NAMALWA (cell line): ENCODE results near the gene LAMTOR4.
A peak's percentile ranks its signal among the peaks of the same experiment; 100 is the strongest.
"Not testable (repeated sequence)": the region's sequence is repeated elsewhere in the genome, so short reads cannot be mapped to it uniquely, and the experiment has no call there.

Source experiments
- DNase-seq: peaks from one replicate; pipeline ENCODE4 v3.0.0-alpha.2; 2015; ENCODE audit warnings: low spot score

LAMTOR4 gene

DNA sequence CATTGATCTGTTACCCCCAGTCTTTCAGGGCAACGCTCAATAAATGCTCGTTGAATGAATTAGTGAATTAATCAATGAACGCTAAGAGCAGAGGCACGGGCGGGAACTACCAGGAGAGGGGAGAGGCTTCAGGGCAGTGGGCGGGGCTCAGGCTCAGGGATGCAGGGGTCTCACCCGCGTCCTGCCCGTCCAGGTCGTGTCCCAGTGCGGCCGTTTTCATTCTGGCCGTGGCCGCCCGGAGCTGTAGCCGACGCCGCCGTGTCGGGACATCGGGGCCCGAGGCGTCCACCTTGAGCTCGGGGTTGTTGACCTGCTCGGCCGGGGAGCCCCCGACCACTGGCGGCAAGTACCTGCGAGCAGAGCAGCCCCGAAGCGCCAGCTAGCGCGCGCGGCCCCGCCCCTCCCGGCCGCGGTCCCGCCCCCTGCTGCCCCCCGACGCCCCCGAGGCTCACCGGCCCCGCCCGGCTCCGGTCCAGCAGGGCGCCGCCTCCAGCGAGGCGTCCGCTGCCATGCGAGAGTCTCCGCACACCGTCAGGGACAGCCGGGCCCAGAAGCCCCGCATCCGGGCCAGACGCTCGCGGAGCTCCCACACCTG is 22.5 kb downstream of the LAMTOR4 start:
- DNase-seq: no peak

- DNase-seq: no peak
Measured at GRCh38 chr7:100171840-100172239, 23.1 kb downstream of the LAMTOR4 start.

DNA sequence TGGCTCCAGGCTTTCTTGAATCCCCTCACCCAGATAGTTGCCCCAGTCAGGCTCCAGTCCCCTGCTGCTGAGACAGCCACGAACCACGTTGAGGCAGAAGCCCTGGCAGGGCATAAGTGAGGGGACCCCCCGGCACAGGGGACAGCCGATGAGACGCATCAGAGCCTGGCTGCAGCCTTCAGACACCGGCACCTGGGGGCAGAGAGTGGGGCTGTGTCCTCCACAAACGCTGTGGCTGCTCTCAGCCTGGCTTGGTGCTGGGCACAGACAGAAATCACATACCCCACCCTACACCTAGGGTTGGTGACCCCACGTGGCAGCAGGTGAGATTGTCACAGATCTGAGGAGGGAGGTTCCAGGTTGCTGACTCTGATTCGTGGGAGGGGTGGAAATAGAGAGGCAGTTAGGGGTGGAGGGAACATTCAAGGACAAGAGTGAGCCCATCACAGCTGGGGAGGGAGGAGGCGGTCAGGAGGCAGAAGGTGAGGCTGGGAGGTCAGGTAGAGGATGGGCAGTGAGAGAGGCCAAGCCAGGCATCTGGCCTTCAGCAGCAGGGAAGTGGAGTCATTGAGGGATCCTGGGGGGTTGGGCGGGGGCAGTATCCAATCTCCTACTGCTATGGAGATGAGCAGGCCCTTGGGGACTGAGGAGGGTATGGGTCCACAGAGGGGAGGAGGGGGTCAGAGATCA is 25.2 kb downstream of the LAMTOR4 start:
- no peak for DNase-seq

DNA sequence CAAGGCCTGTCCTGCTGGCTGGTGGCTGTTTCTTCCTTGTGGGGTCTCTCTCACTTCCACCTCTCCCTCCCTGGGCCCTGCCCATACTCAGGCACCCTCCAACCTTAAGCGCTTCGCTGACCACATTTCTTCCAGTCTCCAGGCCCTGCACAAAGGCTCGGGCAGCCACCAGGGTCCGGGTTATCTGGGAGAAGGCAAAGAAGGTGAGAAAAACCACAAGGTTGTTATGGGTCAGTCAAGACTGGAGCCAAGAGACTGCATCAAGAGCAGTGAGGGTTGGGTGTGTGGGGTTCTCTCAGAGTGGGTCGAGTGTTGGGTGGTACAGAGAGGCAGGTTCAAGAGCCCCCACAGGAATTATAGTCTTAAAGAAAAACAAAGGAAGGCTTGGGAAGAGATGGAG is 25.9 kb downstream of the LAMTOR4 start:
- no peak for DNase-seq

- DNase-seq: no peak
Measured at GRCh38 chr7:100175296-100175935, 26.7 kb downstream of the LAMTOR4 start.

- DNase-seq: no peak
Measured at GRCh38 chr7:100176096-100177044, 27.7 kb downstream of the LAMTOR4 start.

DNA sequence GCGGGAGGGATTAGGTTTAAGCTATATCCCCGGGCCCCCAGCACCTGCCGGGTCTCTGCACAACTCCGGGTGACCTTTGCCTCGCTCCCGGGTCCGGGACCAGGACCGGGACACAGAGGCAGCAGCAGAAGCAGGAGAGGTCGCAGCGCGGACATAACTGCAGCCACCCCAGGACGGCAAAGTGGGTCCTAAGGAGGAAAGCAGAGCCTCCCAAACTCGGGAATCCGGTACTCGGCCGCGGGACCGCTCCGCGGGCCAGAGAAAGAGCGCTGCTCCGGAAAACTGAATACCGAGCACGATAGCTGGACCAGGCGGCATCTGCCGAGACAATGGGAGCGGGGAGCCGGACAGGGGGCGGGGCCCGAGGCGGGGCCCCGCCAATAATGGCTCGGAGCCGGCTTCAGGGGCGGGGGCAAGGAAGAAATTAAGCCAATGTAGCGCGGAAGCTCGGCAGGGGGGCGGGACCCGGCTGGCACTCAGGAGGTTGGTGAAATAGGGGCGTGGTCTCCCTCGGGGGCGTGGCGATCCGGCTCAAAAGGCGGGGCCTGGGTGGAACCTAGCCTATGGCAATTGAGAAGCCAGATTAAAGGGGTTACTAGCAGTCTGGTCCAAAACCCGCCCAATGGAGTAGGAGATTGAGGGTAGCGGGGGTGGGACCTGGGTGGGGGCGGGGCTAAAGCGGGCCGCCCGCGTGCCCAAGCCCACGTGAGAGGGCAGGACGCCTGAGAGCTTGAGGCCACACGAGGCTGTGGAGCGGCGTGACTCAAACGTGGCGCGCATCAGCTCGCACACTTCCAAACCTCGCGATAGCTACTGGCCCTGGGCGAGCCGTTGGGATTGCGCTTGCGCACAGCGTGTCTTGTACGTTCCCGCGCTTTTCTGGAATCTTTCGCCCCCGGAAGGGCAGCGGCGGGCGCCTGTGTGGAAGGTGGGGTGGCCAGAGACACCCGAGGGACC is 28.6 kb downstream of the LAMTOR4 start, which contains the start of the genes GPC2 and STAG3:
GPC2 (minus strand) TSS at position 337 of the 957 bp plus-strand sequence; CDS start at position 155, 182 bp downstream.
STAG3 (plus strand) TSS at position 874 of the 957 bp plus-strand sequence. CDS start 2,639 bp downstream, outside the sequence.
- DNase-seq: peak; percentile 100

GRCh38 chr7:100180084-100180483 is 31.4 kb downstream of the LAMTOR4 start:
- not testable (repeated sequence) for DNase-seq

DNA sequence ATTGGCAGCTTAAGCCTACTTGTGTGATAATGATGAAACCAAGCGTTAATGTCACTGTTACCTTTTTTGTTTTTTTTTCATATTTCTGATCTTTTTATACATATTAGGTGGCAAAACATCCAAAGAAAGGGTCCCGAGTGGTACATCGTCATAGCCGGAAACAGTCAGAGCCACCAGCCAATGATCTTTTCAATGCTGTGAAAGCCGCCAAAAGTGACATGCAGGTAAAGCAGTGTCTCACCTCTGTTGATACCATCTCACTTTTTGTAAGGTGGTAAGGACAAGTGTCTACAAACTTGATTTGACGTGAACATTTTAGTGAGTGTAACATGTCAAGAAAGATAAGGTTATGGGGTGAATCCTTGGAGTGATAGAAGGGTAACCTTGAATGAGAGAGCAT is 33.9 kb downstream of the LAMTOR4 start:
- not testable (repeated sequence) for DNase-seq

GRCh38 chr7:100183090-100183489 is 34.4 kb downstream of the LAMTOR4 start:
- DNase-seq: not testable (repeated sequence)

DNA sequence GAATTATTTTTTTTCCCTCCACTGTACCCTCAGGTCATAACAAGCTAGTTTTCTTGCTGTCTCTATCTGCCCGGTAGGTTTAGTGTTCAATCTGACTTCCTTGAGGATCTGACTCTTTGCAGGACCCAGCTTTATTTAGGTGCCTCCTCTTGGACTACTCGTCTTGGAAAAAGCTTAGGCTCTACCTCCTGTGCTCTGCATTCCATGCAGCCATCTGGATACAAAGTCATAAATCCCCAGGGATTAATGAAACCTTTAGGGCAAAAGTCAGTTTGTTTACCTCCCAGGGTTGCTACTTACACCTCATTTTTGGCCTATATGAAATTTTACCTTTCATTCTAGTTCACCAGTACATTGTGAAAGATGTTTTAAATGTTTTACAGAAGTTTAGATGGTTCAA is 37.0 kb downstream of the LAMTOR4 start:
- DNase-seq: no peak

DNA sequence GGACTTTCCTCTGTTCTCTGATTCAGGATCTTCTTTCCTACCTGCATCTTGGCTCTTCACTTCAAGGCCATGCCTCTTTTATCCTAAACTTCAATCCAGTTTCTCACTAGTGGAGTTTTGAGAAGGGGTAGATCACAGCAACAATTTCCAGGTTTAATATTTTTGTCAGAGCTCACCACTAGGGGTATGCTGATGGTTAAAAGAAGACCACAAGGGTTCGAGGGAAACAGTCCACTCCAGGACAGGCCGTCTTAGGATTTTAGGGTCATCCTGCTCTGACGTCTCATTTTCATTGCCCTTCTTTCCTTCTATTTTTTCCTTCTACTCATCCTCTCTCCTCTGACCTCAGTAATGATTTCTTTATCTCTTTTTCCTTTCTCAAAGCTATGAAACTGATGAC is 40.3 kb downstream of the LAMTOR4 start:
- peak; percentile 50 for DNase-seq

GRCh38 chr7:100190048-100190711 is 41.5 kb downstream of the LAMTOR4 start:
- peak; percentile 91 for DNase-seq

DNA sequence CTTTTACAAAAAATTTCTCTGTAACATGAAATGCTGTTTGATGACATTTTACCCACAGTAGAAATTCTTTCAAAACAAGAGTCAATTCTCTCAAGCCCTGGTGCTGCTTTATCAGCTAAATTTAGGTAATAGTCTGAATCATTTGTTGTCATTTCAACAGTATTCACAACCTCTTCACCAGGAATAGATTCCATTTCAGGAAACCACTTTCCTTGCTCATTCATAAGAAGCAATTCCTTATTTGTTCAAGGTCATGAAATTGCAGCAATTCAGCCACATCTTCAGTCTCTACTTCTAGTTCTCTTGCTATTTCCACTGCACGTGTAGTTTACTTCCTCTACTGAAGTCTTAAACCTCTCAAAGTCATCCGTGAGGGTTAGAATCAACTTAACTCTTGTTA is 43.1 kb downstream of the LAMTOR4 start:
- peak; percentile 74 for DNase-seq

DNA sequence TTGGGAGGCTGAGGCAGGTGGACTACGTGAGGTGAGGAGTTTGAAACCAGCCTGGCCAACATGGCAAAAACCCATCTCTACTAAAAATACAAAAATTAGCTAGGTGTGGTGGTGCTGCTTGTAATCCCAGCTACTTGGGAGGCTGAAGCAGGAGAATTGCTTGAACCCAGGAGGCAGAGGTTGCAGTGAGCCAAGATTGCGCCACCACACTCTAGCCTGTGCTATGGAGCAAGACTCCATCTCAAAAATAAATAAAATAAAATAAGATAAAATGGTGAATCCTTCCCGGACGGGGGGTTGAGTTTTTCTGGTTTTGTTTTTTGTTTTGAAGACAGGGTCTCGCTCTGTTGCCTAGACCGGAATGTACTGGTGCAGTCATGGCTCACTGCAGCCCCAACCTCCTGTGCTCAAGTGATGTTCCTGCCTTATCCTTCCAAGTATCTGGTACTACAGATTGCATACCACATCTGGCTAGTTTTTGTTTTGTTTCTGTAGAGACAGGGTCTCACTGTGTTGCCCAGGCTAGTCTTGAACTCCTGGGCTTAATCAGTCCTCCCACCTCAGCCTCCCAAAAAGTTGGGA is 43.7 kb downstream of the LAMTOR4 start:
- peak; percentile 89 for DNase-seq

- peak; percentile 68 for DNase-seq
Measured at GRCh38 chr7:100192969-100193368, 44.3 kb downstream of the LAMTOR4 start.

- DNase-seq: no peak
Measured at GRCh38 chr7:100195222-100195621, 46.5 kb downstream of the LAMTOR4 start.

DNA sequence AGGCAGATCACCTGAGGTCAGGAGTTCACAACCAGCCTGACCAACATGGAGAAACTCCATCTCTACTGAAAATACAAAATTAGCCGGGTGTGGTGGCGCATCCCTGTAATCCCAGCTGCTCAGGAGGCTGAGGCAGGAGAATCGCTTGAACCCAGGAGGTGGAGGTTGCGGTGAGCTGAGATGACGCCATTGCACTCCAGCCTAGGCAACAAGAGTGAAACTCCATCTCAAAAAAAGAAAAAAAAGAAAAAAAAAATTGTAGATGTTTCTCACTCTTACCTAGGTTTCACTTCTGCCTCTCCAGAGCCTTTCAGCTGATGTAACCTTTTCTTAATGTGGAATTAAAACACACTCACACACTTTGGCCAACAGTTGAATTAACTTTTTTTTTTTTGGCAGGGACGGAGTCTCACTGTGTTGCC is 47.2 kb downstream of the LAMTOR4 start:
- DNase-seq: peak; percentile 72

DNA sequence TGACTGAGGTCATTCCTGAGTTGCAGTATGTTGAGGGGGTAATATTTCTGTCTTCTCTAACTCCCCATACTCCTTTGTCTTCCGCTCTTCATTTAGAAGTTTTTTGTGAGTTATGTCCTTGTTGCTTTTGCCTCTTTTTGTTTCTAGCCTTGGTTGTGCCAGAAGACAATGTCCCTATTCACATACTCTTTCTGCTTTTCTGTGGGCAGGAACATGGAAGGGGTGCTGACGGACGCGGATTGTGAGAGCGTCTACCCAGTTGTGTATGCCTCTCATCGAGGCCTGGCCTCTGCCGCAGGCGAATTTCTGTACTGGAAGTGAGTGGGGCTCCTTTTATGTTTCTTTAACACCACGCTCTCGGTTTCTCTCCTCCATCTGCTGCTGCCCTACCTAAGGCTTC is 49.5 kb downstream of the LAMTOR4 start:
- no peak for DNase-seq

DNA sequence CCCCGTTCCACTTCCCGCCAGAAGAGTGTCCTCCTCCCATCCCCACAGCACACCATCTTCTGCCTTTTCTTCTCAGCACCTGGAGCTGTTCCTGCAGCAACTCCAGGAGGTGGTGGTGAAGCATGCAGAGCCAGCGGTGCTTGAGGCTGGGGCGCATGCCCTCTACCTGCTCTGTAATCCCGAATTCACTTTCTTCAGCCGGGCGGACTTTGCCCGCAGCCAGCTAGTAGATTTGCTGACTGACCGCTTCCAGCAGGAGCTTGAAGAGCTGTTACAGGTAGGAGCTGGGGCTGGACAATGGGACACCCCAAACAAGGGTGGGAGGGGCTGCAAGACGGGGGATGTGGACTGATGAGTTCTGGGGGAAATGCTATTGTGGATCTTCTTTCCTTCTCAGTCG is 52.0 kb downstream of the LAMTOR4 start:
- DNase-seq: no peak
